HepG2 (cell line): ENCODE results near the gene RASGRP4. TPM values are rescaled to one million over a fixed set of nuclear protein-coding genes. Genes with fewer than 3 reads are reported as not detected.

Experiments
- ATAC-seq: fragments of 200-7000 bp; cut with Tn5 transposase; 3 replicates; pipeline ENCODE4 v1.9.1; 2020; ENCODE audit warnings: mild to moderate bottlenecking, moderate library complexity
- BruUV-seq: library from RNA; stranded (reverse); fragments of 400-500 nt; replicated peaks from 2 replicates; lab custom pipeline; 2021; lab: Mats Ljungman, UMichigan
- CTCF ChIA-PET: fragments of 300-600 bp; formaldehyde crosslinking; extraction: SDS; loops from one replicate; lab custom pipeline; 2021; ENCODE audit warnings: low total read pairs, inconsistent platforms, low intra/inter-chr PET ratio; lab: Yijun Ruan, JAX
- POLR2A ChIA-PET: fragments of 350-600 bp; sonication (Branson Sonifier 250); formaldehyde crosslinking; loops from one replicate; lab custom pipeline; 2020; ENCODE audit warnings: antibody characterized with exemption, inconsistent platforms; lab: Yijun Ruan, JAX
- DNase-seq: peaks from one replicate; pipeline ENCODE4 v3.0.0-alpha.2; 2015; ENCODE audit warnings: low spot score
- FAIRE-seq: peaks from 3 replicates; lab custom pipeline; 2011; peaks lifted over from hg19 to GRCh38; lab: Jason Lieb, UNC
- H2AFZ ChIP-seq: one replicate; pipeline ENCODE4 v1.6.1; 2011; ENCODE audit warnings: low read length, inconsistent platforms
- H3K27ac ChIP-seq: fragments of 300-600 bp; 3 replicates; pipeline ENCODE4 v1.8.0; 2011; ENCODE audit warnings: mixed run types, mild to moderate bottlenecking, mixed read lengths, low read length, inconsistent platforms; ENCODE audit not compliant: insufficient read depth; ENCODE audit errors: extremely low read length
- H3K27me3 ChIP-seq, 2 experiments: fragments of 200-600 bp in 1 of 2; 2 replicates in 1 of 2; 3 replicates in 1 of 2; pipeline versions ENCODE4 v1.6.0 to v1.8.0; 2011; ENCODE audit warnings: low read length in 2 of 2, mild to moderate bottlenecking in 2 of 2, moderate library complexity in 2 of 2, inconsistent platforms in 1 of 2; ENCODE audit not compliant: insufficient read depth in 2 of 2, control insufficient read depth in 1 of 2
- H3K36me3 ChIP-seq, 2 experiments: fragments of 200-600 bp in 1 of 2; replicated peaks in 1 of 2; 2 replicates in 1 of 2; 3 replicates in 1 of 2; pipeline versions ENCODE4 v1.5.1 to v1.8.0; 2011; ENCODE audit warnings: low read length in 2 of 2, inconsistent platforms in 1 of 2; ENCODE audit not compliant: insufficient read depth in 2 of 2, control insufficient read depth in 1 of 2
- H3K4me1 ChIP-seq: 2 replicates; pipeline ENCODE4 v1.5.1; 2012; ENCODE audit warnings: low read length, inconsistent platforms; ENCODE audit not compliant: insufficient read depth
- H3K4me2 ChIP-seq: 2 replicates; pipeline ENCODE4 v1.6.0; 2011; ENCODE audit warnings: low read depth, low read length, inconsistent platforms
- H3K4me3 ChIP-seq, 3 experiments: fragments of 200-600 bp in 1 of 3; sonication (generic), shearing (Covaris generic) in 1 of 3; replicated peaks in 1 of 3; 2 replicates each; pipeline ENCODE4 v1.5.1; 2011 to 2016; ENCODE audit warnings: low read length in 3 of 3, inconsistent platforms in 2 of 3, low read depth in 2 of 3, mild to moderate bottlenecking in 2 of 3, control low read depth in 1 of 3, mixed read lengths in 1 of 3; ENCODE audit not compliant: insufficient read depth in 1 of 3
- H3K79me2 ChIP-seq: one replicate; pipeline ENCODE4 v1.6.1; 2011; ENCODE audit warnings: low read length, inconsistent platforms; ENCODE audit not compliant: insufficient read depth
- H3K9ac ChIP-seq: 2 replicates; pipeline ENCODE4 v1.6.0; 2011; ENCODE audit warnings: mild to moderate bottlenecking, low read depth, low read length, inconsistent platforms; ENCODE audit not compliant: insufficient read depth
- H3K9me3 ChIP-seq: 2 replicates; pipeline ENCODE4 v1.5.1; 2012; ENCODE audit warnings: mild to moderate bottlenecking, low read length
- H4K20me1 ChIP-seq: 2 replicates; pipeline ENCODE4 v1.6.0; 2011; ENCODE audit warnings: inconsistent platforms, mild to moderate bottlenecking, low read length, moderate library complexity; ENCODE audit not compliant: insufficient read depth
- DRAP1 ChIP-seq: IDR thresholded peaks from 2 replicates; pipeline ENCODE4 v1.6.1; 2016; ENCODE audit warnings: missing genetic modification reagents, missing compliant biosample characterization
- HDAC1 ChIP-seq: sonication (generic); formaldehyde crosslinking; IDR thresholded peaks from 2 replicates; pipeline ENCODE4 v1.5.1; 2020; ENCODE audit warnings: mild to moderate bottlenecking, missing genetic modification reagents
- RFX3 ChIP-seq: IDR thresholded peaks from 2 replicates; pipeline ENCODE4 v1.6.1; 2016; ENCODE audit warnings: missing biosample characterization, missing genetic modification reagents
- THAP7 ChIP-seq: sonication (generic); formaldehyde crosslinking; IDR thresholded peaks from 2 replicates; pipeline ENCODE4 v1.8.1; 2023; ENCODE audit warnings: mild to moderate bottlenecking, missing genetic modification reagents
- ZNF550 ChIP-seq: sonication (generic); formaldehyde crosslinking; IDR thresholded peaks from 2 replicates; pipeline ENCODE4 v1.4.0; 2020; ENCODE audit warnings: mild to moderate bottlenecking, missing genetic modification reagents, borderline replicate concordance
- ZNF609 ChIP-seq: sonication (generic); formaldehyde crosslinking; IDR thresholded peaks from 2 replicates; pipeline ENCODE4 v1.4.0; 2020; ENCODE audit warnings: mild to moderate bottlenecking, missing genetic modification reagents, borderline replicate concordance
- ZNF878 ChIP-seq: sonication (generic); formaldehyde crosslinking; IDR thresholded peaks from 2 replicates; pipeline ENCODE4 v1.8.1; 2023; ENCODE audit warnings: mild to moderate bottlenecking, missing genetic modification reagents, moderate library complexity
- WGBS: methylation state at CpG from one replicate; pipeline ENCODE4 v1.1.6; 2017; ENCODE audit warnings: low lambda C conversion rate; 5-methylcytosine and 5-hydroxymethylcytosine counted together
- in situ Hi-C: cut with HindIII; loops from 2 replicates; pipeline ENCODE4 v1.10.0; 2017; ENCODE audit warnings: low pct_unique_long_range_greater_than_20kb; ENCODE audit not compliant: extremely low pct_ligation_motif_present
- intact Hi-C: fragments of 100-400 bp; cut with micrococcal nuclease; formaldehyde crosslinking; loops from one replicate; pipeline ENCODE4 v1.10.0; 2022; ENCODE audit not compliant: unreplicated experiment
- polyA plus RNA-seq, 8 experiments: library from polyadenylated mRNA; depleted of rRNA in 3 of 8; stranded (reverse) in 7 of 8; unstranded in 1 of 8; fragments of >200 nt; fragmentation: Illumina TruSeq in 4 of 8; extraction: Trizol in 4 of 8; gene quantifications; 2 replicates each; pipeline versions ENCODE4 v1.2.1 to v1.2.3, GENCODE V29; 2011 to 2016; ENCODE audit warnings: low read depth in 4 of 8, missing spikeins in 1 of 8, mixed read lengths in 1 of 8; ENCODE audit not compliant: insufficient read depth in 1 of 8
- total RNA-seq, 5 experiments: library from RNA; depleted of rRNA; stranded (reverse); fragments of >200 nt; fragmentation: Illumina TruSeq; extraction: Trizol; gene quantifications; 2 replicates each; pipeline ENCODE4 v1.2.3, GENCODE V29; 2016; ENCODE audit warnings: low read depth in 1 of 5
- TF ChIP-seq, protein P1 (sequence below): sonication (generic); formaldehyde crosslinking; IDR thresholded peaks from 2 replicates; pipeline ENCODE4 v1.5.0; 2020; ENCODE audit warnings: mild to moderate bottlenecking, missing genetic modification reagents, borderline replicate concordance

Gene RASGRP4
- total and polyA plus RNA-seq, 2 of the 13 experiments (the other 11 are each of a cell fraction or from before 2014, with no cell fraction given) = not detected

DNA sequence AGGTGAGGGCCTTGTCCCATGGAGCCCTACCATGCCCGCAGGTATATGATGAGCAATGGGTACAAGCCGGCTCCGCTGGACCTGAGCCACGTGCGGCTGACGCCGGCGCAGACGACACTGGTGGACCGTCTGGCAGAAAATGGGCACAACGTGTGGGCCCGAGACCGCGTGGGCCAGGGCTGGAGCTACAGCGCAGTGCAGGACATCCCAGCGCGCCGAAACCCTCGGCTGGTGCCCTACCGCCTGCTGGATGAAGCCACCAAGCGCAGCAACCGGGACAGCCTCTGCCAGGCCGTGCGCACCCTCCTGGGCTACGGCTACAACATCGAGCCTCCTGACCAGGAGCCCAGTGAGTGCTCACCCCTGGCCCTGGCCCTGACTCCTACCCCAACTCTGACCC is 40.0 kb upstream of the RASGRP4 start (continued):
- no peak for TF ChIP-seq ZNF609
- TF ChIP-seq DRAP1 = no peak
- no peak for TF ChIP-seq ZNF550 (CRISPR knock-in tag)
- no peak for TF ChIP-seq THAP7 (CRISPR knock-in tag)

GRCh38 chr19:38464421-38465082 is 38.5 kb upstream of the RASGRP4 start:
- no peak for FAIRE-seq
- TF ChIP-seq, protein P1, sequence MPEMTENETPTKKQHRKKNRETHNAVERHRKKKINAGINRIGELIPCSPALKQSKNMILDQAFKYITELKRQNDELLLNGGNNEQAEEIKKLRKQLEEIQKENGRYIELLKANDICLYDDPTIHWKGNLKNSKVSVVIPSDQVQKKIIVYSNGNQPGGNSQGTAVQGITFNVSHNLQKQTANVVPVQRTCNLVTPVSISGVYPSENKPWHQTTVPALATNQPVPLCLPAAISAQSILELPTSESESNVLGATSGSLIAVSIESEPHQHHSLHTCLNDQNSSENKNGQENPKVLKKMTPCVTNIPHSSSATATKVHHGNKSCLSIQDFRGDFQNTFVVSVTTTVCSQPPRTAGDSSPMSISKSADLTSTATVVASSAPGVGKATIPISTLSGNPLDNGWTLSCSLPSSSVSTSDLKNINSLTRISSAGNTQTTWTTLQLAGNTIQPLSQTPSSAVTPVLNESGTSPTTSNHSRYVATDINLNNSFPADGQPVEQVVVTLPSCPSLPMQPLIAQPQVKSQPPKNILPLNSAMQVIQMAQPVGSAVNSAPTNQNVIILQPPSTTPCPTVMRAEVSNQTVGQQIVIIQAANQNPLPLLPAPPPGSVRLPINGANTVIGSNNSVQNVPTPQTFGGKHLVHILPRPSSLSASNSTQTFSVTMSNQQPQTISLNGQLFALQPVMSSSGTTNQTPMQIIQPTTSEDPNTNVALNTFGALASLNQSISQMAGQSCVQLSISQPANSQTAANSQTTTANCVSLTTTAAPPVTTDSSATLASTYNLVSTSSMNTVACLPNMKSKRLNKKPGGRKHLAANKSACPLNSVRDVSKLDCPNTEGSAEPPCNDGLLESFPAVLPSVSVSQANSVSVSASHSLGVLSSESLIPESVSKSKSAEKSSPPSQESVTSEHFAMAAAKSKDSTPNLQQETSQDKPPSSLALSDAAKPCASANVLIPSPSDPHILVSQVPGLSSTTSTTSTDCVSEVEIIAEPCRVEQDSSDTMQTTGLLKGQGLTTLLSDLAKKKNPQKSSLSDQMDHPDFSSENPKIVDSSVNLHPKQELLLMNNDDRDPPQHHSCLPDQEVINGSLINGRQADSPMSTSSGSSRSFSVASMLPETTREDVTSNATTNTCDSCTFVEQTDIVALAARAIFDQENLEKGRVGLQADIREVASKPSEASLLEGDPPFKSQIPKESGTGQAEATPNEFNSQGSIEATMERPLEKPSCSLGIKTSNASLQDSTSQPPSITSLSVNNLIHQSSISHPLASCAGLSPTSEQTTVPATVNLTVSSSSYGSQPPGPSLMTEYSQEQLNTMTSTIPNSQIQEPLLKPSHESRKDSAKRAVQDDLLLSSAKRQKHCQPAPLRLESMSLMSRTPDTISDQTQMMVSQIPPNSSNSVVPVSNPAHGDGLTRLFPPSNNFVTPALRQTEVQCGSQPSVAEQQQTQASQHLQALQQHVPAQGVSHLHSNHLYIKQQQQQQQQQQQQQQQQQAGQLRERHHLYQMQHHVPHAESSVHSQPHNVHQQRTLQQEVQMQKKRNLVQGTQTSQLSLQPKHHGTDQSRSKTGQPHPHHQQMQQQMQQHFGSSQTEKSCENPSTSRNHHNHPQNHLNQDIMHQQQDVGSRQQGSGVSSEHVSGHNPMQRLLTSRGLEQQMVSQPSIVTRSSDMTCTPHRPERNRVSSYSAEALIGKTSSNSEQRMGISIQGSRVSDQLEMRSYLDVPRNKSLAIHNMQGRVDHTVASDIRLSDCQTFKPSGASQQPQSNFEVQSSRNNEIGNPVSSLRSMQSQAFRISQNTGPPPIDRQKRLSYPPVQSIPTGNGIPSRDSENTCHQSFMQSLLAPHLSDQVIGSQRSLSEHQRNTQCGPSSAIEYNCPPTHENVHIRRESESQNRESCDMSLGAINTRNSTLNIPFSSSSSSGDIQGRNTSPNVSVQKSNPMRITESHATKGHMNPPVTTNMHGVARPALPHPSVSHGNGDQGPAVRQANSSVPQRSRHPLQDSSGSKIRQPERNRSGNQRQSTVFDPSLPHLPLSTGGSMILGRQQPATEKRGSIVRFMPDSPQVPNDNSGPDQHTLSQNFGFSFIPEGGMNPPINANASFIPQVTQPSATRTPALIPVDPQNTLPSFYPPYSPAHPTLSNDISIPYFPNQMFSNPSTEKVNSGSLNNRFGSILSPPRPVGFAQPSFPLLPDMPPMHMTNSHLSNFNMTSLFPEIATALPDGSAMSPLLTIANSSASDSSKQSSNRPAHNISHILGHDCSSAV (CRISPR knock-in tag) = no peak
- no peak for TF ChIP-seq HDAC1 (CRISPR knock-in tag)
- TF ChIP-seq ZNF878 (CRISPR knock-in tag) = no peak
- no peak for TF ChIP-seq RFX3

More at GRCh38 chr19:38464421-38465082, 38.5 kb upstream of the RASGRP4 start:
- intact Hi-C loops (no loop called here), in situ Hi-C loops (no loop called here)
- H3K79me2 ChIP-seq = no peaks in the 10 kb centered on the region
- H3K4me2 ChIP-seq = no peak overlapping the region
- no peaks in the 10 kb centered on the region for H3K9me3 ChIP-seq
- no peak overlapping the region for H3K4me3 ChIP-seq
- no peaks in the 10 kb centered on the region for H4K20me1 ChIP-seq
- ATAC-seq (no peak), DNase-seq (no peak)
- no peaks in the 10 kb centered on the region for H3K36me3 ChIP-seq
- 32% methylated on average over 13 of the region's 15 CpGs for WGBS
- no peak overlapping the region for H3K27ac ChIP-seq
- CTCF ChIA-PET = no interaction called here
- no peak overlapping the region for H3K9ac ChIP-seq
- peaks cover 0 to 6% of the 10 kb centered on the region in 2 experiments; a peak in 1 of 5 replicates for H3K27me3 ChIP-seq
- no TSS peak for BruUV-seq
- H3K4me1 ChIP-seq = no peaks in the 10 kb centered on the region
- POLR2A ChIA-PET = no interaction called here
- no peak overlapping the region for H2AFZ ChIP-seq
